SU-DHL-6 (cell line): ENCODE results near the gene SEZ6L2.

Experiments used
- H2AFZ ChIP-seq: fragments of 200-600 bp; sonication (generic); 2 replicates; pipeline ENCODE4 v1.6.1; 2014; ENCODE audit warnings: low read depth, mild to moderate bottlenecking, moderate library complexity, mixed read lengths, antibody characterized with exemption, low read length; ENCODE audit not compliant: severe bottlenecking
- H3F3A ChIP-seq: fragments of 200-600 bp; shearing (Covaris generic); 2 replicates; pipeline ENCODE4 v1.6.0; 2016; ENCODE audit warnings: antibody characterized with exemption, mild to moderate bottlenecking; ENCODE audit not compliant: insufficient read depth
- H3K27ac ChIP-seq: fragments of 200-600 bp; sonication (generic); 2 replicates; pipeline ENCODE4 v1.5.1; 2016; ENCODE audit warnings: low read depth, mild to moderate bottlenecking, low read length, moderate library complexity, mixed read lengths
- H3K27me3 ChIP-seq: fragments of 200-600 bp; sonication (generic), shearing (Covaris generic); 2 replicates; pipeline ENCODE4 v1.6.0; 2014; ENCODE audit warnings: mild to moderate bottlenecking, low read length
- H3K36me3 ChIP-seq: fragments of 200-600 bp; sonication (generic); 2 replicates; pipeline ENCODE4 v1.6.1; 2014; ENCODE audit warnings: mild to moderate bottlenecking, low read length, mixed read lengths
- H3K4me2 ChIP-seq: fragments of 300-600, 200-600 bp; shearing (Covaris generic), sonication (generic); 2 replicates; pipeline ENCODE4 v1.6.0; 2014; ENCODE audit warnings: low read length, low read depth, mild to moderate bottlenecking; ENCODE audit not compliant: poor library complexity, severe bottlenecking
- H3K4me3 ChIP-seq: fragments of 200-600 bp; sonication (generic); 2 replicates; pipeline ENCODE4 v1.5.1; 2014; ENCODE audit warnings: antibody characterized with exemption, low read length, mild to moderate bottlenecking, mixed read lengths; ENCODE audit not compliant: insufficient read depth, poor library complexity, severe bottlenecking
- H3K79me2 ChIP-seq: fragments of 200-600 bp; sonication (generic); 2 replicates; pipeline ENCODE4 v1.6.1; 2014; ENCODE audit warnings: mild to moderate bottlenecking, low read length, moderate library complexity; ENCODE audit not compliant: insufficient read depth
- H3K9ac ChIP-seq: fragments of 200-600 bp; sonication (generic); 2 replicates; pipeline ENCODE4 v1.7.0; 2014; ENCODE audit warnings: mild to moderate bottlenecking, low read length
- H3K9me2 ChIP-seq: fragments of 200-600 bp; sonication (generic); replicated peaks from 2 replicates; pipeline ENCODE4 v1.6.1; 2014; ENCODE audit warnings: low read length; ENCODE audit not compliant: insufficient read depth
- H3K9me3 ChIP-seq: fragments of 200-600 bp; sonication (generic); 2 replicates; pipeline ENCODE4 v1.6.1; 2014; ENCODE audit warnings: low read length, mixed read lengths; ENCODE audit not compliant: insufficient read depth
- H4K20me1 ChIP-seq: fragments of 200-600 bp; sonication (generic); 2 replicates; pipeline ENCODE4 v1.6.1; 2014; ENCODE audit warnings: low read depth, mild to moderate bottlenecking, antibody characterized with exemption, low read length, moderate library complexity, mixed read lengths
- EZH2phosphoT487 ChIP-seq: fragments of 200-600 bp; sonication (generic), shearing (Covaris generic); conservative IDR thresholded peaks from 2 replicates; pipeline ENCODE4 v1.6.1; 2018; ENCODE audit warnings: mild to moderate bottlenecking, antibody characterized with exemption, low read length, moderate library complexity, mixed read lengths
- TF ChIP-seq, protein P1 (sequence below): fragments of 200-600 bp; sonication (generic); IDR thresholded peaks from one replicate; pipeline ENCODE4 v1.5.1; 2017; ENCODE audit warnings: antibody characterized with exemption, mild to moderate bottlenecking, low read length, moderate library complexity; ENCODE audit not compliant: insufficient read depth, poor library complexity, severe bottlenecking

Gene SEZ6L2

DNA sequence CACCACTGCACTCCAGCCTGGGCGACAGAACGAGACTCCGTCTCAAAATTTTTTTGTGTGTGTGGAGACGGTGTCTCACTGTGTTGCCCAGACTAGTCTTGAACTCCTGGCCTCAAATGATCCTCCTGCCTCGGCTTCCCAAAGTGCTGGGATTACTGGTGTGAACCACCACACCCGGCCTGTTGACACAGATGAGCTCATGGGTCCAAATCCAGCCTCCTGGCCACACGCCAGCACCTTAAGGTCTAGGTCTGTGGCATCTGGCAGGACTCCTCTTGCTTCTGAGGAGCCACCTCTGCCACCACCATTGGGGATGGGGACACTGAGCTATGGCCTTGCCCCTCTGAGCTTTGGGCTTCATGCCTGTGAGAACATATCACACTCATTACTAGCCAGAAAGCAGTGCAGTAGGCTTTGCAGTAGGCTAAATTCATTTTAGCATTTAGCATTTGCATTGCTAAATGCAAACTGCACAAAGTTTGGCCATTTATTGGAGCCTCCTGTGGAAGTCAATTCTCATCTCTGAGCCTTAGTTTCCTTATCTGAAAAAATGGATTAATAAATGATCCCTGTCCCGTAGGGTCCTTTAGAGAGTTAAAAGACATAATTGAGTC lies 30.8 kb downstream of the SEZ6L2 start:
- TF ChIP-seq EZH2phosphoT487 = no peak
- TF ChIP-seq, protein P1, sequence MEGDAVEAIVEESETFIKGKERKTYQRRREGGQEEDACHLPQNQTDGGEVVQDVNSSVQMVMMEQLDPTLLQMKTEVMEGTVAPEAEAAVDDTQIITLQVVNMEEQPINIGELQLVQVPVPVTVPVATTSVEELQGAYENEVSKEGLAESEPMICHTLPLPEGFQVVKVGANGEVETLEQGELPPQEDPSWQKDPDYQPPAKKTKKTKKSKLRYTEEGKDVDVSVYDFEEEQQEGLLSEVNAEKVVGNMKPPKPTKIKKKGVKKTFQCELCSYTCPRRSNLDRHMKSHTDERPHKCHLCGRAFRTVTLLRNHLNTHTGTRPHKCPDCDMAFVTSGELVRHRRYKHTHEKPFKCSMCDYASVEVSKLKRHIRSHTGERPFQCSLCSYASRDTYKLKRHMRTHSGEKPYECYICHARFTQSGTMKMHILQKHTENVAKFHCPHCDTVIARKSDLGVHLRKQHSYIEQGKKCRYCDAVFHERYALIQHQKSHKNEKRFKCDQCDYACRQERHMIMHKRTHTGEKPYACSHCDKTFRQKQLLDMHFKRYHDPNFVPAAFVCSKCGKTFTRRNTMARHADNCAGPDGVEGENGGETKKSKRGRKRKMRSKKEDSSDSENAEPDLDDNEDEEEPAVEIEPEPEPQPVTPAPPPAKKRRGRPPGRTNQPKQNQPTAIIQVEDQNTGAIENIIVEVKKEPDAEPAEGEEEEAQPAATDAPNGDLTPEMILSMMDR = no peak
- no peak overlapping the region for H3K4me3 ChIP-seq
- no peaks in the 10 kb centered on the region for H4K20me1 ChIP-seq
- no peaks in the 10 kb centered on the region for H3F3A ChIP-seq
- H3K9ac ChIP-seq = no peak overlapping the region
- no peaks in the 10 kb centered on the region for H3K79me2 ChIP-seq
- no peak overlapping the region for H2AFZ ChIP-seq
- H3K9me2 ChIP-seq = no peaks in the 10 kb centered on the region
- no peaks in the 10 kb centered on the region for H3K36me3 ChIP-seq
- H3K27ac ChIP-seq = no peak overlapping the region
- H3K9me3 ChIP-seq = no peaks in the 10 kb centered on the region
- H3K27me3 ChIP-seq = no peaks in the 10 kb centered on the region
- H3K4me2 ChIP-seq = no peak overlapping the region

DNA sequence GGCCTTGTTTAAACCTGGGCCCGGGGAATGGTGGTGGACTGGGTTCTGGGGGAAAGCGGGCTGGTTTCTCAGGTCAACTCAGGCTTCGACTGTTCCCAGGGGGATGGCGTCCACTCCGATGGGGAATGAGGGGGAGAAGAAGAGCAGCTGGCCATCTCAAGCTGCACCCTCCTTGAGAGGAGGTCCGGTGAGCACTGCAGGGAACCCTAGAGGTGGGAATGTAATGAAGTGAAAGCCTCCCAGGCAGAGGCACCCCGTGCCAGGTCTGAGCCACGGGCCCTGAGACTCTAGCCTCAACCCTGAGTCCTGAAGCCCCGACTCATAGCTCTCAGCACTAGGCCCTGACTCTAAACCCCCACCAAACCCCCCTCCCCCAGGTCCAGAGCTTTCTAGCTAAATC lies 35.1 kb downstream of the SEZ6L2 start:
- no peaks in the 10 kb centered on the region for H4K20me1 ChIP-seq
- no peak overlapping the region for H2AFZ ChIP-seq
- no peaks in the 10 kb centered on the region for H3K36me3 ChIP-seq
- H3K9me2 ChIP-seq = no peaks in the 10 kb centered on the region
- H3K27me3 ChIP-seq = no peaks in the 10 kb centered on the region
- H3K79me2 ChIP-seq = no peaks in the 10 kb centered on the region; the same call in 1 of the 2 replicates
- TF ChIP-seq EZH2phosphoT487 = no peak
- TF ChIP-seq, protein P1 = no peak
- H3K27ac ChIP-seq = no peak overlapping the region
- no peak overlapping the region for H3K4me2 ChIP-seq
- H3F3A ChIP-seq = no peaks in the 10 kb centered on the region
- H3K9me3 ChIP-seq = no peaks in the 10 kb centered on the region
- H3K9ac ChIP-seq = no peak overlapping the region
- no peak overlapping the region for H3K4me3 ChIP-seq

DNA sequence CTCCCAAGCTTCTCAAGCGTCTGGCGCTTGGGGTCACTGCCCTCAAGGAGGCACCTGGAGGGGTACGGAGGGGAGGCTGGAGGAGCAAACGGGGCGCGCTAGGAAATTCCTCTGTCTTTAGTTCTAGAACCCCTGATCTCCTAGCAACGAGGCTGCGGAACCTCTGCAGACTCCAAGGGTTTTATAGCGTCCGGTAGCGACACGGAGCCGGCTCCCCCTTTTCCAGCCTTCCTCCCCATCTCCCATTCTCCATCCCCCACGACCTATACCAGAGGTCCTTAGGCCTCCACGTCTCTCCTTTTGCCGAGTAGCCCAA lies 35.7 kb downstream of the SEZ6L2 start:
- Histone ChIP-seq H3K4me2 (peak overlapping the region; percentile 34), H3K27me3 (no peaks in the 10 kb centered on the region), H3K27ac (no peak overlapping the region), H3K36me3 (no peaks in the 10 kb centered on the region), H3K79me2 (no peaks in the 10 kb centered on the region; the same call in 1 of the 2 replicates), H3K9ac (no peak overlapping the region), H3K4me3 (no peak overlapping the region), H2AFZ (peak overlapping the region; percentile 95), H3F3A (no peaks in the 10 kb centered on the region), H4K20me1 (no peaks in the 10 kb centered on the region), H3K9me3 (no peaks in the 10 kb centered on the region), H3K9me2 (no peaks in the 10 kb centered on the region)
- no peak for TF ChIP-seq EZH2phosphoT487
- TF ChIP-seq, protein P1 = no peak
